ENCODE results near the gene CYB5R4.

CYB5R4 gene, protein sequence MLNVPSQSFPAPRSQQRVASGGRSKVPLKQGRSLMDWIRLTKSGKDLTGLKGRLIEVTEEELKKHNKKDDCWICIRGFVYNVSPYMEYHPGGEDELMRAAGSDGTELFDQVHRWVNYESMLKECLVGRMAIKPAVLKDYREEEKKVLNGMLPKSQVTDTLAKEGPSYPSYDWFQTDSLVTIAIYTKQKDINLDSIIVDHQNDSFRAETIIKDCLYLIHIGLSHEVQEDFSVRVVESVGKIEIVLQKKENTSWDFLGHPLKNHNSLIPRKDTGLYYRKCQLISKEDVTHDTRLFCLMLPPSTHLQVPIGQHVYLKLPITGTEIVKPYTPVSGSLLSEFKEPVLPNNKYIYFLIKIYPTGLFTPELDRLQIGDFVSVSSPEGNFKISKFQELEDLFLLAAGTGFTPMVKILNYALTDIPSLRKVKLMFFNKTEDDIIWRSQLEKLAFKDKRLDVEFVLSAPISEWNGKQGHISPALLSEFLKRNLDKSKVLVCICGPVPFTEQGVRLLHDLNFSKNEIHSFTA

GRCh38 chr6:83859410-83860358, at the start of gene CYB5R4:
TSS of gene CYB5R4 (plus strand) at chr6:83859689. CDS start at chr6:83859783, 94 bp downstream.
- DNase-seq = peak; percentile 95

DNA sequence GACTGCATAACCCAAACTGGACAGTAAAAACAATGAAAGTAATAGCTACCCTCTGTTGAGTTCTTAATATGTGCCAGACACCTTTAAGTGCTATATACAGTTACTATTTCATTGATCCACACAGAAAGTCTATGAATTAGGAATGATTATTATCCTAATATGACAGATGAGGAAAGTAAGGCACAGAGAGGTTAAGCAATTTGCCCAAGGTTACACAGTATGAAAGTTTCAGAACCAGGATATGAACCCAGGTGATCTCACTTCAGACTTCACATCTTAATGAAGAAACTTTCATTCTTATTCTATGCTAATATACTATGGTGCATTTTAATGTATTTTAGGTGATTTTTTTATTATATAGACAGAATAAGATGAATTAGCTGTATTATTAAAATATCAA, 46.9 kb upstream of the CYB5R4 start:
- no peak for DNase-seq

- DNase-seq = no peak
Measured at GRCh38 chr6:83815631-83816272, 43.7 kb upstream of the CYB5R4 start.

DNA sequence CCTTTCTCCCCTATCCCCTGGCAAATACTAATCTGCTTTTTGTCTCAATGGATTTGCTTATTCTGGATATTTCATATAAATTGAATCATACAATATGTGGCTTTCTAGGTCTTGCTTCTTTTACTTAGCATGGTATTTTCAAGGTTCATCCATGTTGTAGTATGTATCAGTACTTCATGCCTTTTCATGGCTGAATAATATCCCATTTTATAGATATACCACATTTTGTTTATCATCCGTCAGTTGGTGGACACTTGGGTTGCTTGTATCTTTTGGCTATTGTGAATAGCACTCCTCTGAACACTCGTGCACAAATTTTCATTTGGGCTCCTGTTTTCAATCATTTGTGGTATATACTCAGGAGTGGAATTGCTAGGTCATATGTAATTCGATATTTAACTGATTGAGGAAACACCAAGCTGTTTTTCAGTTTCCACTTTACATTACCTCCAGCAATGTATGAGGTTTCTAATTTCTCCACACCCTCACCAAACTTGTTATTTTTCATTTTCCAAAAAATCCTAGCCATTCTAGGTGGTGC, 36.8 kb upstream of the CYB5R4 start:
- no peak for DNase-seq

DNA sequence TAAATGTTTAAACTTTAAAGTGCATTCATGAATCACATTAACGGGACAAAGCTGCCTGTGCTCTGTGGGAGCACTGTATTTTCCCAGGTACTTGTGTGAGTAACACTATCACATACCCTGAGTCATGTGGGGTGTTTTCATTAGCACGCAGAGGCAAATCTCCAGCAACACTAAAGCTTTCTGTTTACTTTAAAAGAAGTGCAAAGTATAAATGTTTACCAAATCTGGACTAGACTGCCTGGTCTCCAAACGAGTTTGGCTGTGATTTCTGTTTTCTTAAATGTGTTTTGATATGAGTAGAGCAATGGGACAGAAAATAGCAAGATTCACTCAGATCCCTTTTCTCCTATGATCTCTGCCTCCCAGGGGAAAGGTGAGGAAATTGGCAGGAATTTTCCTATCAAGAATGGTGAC, 35.1 kb upstream of the CYB5R4 start:
- no peak for DNase-seq

DNA sequence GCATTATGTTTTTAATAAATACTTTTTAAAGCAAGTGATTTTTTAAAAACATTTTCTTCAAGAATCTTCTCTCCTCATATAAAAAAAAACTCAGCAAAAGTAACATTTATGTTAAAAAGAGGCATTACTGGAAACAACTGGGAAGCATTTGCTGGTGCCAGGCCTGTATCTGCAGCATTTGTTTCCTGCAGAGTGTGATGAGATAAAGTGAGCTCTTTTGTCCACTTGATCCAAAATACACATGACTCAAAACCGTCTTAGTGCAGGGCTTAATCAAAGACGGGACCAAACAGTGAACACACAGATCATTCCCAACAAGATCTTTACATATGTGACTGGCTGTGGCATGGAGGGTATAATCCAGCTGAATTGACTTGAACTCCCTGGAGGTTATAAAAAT, 34.7 kb upstream of the CYB5R4 start:
- DNase-seq = no peak

DNA sequence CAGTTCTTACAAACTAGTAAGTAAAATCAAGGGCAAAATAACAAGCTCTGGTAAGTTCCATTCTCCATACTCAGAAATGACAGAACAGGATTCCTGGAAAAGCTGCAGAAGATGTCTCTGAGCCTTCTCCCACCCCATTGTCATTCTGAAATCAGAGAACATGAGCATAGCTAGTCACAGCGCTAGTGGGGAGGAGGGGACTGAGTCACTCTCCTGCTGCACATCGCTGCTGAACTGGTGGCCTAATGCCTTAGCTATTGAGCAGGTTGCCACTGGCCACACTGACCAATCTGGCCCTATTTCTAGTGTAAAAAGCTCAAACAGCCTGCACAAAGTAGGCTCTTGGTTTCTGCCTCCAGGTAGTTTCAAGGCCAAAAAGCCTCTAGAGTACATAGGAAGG, 32.4 kb upstream of the CYB5R4 start:
- DNase-seq = no peak

DNA sequence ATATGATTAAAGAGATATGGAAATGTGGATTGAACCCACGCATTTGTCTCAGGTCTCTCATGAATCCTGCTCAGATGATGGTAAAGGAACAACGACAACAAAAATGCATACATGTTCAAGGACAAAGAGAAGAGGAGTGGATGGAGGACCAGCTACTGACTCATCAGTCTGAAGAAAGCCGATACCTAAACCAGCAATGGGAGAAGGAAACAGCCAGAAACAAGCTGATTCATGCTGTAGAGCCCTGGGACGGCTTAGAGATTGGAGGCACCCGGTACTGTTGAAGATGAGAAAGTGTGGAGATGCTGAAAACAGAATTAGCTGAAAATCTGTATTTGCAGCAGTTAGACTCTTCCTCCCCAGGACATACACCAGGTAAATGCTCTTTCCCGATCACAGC, 20.8 kb upstream of the CYB5R4 start:
- no peak for DNase-seq

DNA sequence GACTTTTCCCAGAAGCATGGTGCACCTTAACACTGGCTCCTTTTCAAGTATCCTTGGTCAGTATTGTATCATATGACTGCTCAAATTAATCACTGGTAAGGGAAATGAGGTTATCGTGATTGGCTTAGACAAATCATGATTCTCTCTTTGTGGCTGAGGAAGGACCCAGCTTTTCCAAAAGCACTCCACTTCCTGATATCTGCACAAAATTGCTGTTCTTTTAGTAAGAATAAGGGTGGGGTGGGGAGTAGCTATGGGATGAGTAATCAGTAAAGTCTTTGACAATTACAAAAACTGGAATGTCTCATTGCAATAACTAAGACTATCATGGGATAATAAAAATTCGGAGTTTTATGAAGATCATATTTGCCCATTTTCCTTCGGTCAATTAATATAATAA, 15.3 kb upstream of the CYB5R4 start:
- no peak for DNase-seq

GRCh38 chr6:83846291-83846690, 13.2 kb upstream of the CYB5R4 start:
- DNase-seq = no peak

DNA sequence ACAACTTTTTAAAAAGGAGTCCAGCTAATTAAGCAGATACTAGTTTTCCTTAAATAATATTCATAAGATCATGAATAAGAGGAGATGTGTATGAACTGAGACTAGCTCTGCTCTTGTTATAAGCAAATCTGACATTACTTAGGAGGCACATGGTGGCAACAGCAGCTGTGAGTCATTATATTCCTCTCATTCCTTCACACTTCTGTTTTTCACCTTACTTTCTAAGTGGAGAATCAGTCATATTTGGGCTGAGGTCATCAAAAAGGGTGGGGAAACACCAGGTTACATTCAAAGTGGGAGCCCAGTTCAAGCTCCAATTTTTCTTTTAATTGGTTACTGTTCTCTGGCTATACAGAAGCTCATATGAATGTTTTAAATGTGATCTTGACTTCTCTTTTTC, 12.3 kb upstream of the CYB5R4 start:
- no peak for DNase-seq

DNA sequence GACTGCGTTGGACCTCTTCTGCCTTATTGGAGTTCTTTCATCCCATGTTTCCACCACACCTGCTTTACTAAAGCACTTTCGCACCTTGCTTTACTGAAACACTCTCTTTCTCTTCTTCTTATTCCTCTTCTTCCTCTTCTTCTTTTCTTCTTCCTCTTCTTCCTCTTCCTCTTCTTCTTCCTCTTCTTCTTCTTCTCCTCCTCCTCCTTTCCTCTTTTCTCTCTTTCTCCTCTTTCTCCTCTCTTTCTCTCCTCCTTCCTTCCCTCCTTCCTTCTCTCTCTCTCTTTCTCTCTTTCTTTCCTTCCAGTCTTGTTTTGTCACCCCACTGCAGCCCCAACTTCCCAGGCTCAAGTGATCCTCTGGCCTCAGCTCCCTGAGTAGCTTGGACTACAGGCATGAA, 10.4 kb upstream of the CYB5R4 start:
- DNase-seq = no peak

DNA sequence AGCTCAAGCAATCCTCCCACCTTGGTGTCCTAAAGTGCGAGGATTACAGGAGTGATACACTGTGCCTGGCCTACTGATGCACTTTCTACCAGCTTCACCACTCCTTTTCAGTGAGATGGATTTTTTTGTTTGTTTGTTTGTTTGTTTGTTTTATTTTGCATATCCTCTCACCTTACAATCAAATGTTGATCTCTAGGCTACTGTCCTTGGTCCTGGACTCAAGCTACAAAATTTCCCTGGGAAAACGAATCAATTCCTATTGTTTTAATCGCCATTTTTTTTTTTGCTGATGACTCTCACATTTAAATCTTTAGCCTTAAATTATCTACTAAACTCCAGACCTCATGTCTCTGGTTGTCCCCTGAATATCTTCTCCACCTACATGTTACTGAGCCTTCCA, 9.9 kb upstream of the CYB5R4 start:
- DNase-seq = no peak

DNA sequence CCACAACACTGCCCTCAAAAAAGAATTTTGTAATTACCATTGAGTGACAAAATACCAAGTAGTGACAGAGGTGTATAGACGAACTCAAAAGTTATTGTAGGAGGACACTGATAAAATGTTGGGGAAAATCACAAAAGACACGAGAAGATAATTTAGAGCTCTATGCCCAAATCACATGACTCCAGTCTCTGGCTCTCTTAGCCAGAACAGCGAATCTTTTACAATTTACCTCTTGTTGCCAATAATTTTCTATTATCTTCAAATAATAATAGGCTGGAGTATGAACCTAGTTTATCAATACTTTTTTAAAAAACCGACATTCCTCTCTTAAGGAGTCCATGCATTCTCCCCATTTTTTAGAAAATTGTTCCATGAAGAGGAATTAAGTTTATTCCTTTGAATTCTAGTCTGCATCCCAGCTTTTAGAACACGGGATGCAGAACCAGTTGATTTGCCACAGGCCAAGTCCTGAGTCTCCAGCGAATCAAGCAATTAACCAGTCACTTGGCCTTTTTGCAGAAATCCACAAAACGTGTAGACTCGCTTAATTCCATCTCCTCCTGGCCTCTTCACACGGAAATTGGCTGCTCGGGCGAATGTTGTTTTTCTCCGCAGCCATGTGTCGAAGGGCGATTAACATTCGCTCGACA, 6.8 kb upstream of the CYB5R4 start:
- DNase-seq = no peak

GRCh38 chr6:83853178-83854000, 6.1 kb upstream of the CYB5R4 start, which contains the start of gene RIPPLY2:
TSS of gene RIPPLY2 (plus strand) at chr6:83853360. CDS start at chr6:83853417, 57 bp downstream.
- peak; percentile 10 for DNase-seq

DNA sequence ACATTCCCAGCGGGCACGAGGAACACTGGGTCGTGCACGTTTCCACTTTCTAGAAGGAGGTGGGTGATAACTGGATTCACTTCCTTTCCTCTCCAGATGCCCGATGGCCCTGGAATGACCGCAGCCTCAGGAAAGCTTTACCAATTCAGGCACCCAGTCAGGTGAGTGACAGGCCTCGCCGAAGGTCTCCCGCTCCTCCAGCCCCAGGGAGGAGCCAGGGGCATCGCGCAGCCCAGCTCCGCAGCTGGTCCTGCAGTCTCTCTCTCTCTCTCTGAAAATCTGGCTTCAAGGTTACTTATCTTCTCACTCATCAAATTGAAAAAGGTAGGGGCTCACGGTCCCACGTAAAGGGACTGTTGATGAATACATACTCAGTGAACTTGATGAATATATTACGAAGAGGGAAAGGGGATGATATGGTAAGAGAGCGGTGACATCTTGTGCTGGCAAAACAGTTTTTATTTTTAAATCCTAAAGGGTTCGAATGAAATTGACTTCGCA, 5.4 kb upstream of the CYB5R4 start:
- DNase-seq = no peak

DNA sequence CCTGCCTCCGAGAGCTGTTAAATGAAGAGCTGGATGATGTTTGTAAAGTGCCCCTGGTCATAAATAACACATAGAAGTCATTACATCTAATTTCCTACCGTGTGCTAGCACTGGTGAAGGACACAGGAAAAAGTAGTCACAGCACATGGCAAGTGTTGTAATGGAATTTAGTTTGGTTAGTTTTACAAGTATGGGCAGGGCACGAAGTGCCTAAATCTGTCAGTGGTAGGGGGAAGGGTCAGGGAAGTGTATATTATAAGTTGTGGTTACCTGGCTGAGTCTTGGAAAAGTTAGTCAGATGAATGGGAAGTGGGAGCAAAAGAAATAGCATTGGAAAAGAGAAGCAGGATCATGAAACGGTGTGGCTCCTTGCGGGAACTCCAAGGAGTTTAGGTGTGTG, 4.7 kb upstream of the CYB5R4 start:
- no peak for DNase-seq

DNA sequence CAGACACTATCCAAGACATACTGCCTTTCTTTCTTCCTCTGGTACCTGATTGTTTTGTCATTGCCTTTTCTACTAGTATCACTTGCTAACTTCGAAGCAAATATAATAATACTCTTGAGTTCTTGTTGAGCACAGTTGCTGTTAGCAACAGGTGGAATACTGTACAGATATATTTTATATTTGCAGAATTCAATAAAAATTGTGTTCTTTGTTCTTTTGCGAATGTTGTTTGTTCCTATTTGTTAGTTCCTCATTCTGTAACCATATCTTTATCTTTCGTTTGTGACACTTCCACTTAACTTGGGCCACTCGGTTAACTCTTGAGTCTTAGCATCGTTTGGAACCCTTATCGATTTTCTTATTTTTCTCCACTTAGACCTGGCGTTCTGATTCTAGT, 868 bp downstream of the CYB5R4 start:
- no peak for DNase-seq

- DNase-seq = no peak
Measured at GRCh38 chr6:83860782-83861495, 1.4 kb downstream of the CYB5R4 start.

DNA sequence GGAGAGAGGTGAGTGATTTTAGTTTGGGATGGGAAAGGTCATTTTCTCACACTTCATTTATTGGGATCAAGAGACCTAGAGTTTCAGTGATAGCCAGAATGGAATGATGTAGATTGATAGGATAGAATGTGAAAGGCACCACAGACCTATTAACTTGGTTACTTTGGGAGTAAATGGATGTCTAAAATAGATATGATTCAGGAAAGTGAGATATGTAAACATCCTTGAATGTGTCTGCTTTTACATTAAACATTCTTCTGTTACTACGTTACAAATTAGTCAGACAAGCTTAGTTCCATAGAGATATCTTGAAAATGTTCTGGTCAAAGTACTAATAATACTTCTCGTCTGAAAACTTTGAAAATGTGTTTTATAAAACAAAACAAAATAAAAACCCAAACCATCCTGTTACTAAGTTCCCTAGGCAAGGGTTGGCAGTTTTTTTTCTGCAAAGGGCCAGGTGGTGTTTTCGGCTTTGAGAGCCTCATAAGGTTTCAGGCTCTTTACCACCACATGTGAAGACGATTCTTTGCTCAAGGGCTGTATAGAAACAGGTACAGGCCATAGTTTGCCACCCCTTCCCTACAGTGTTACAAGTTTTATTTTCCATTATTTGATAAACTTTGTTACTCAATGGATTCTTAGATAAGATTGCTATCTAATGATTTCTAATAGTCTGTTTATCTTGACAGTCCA, 3.4 kb downstream of the CYB5R4 start:
- no peak for DNase-seq

All from fibroblast of skin of right quadriceps (primary cell).